HL-60 (cell line): ENCODE measurements around the gene APOBEC3H.

Experiments used
- GABPA ChIP-seq: IDR thresholded peaks from 2 replicates; pipeline ENCODE4 v1.6.1; 2012; ENCODE audit warnings: low read depth
- POLR2AphosphoS5 ChIP-seq: IDR thresholded peaks from 2 replicates; pipeline ENCODE4 v1.6.1; 2012; ENCODE audit warnings: low read depth
- SPI1 ChIP-seq: IDR thresholded peaks from 2 replicates; pipeline ENCODE4 v1.6.1; 2012; ENCODE audit warnings: low read depth, mild to moderate bottlenecking, borderline replicate concordance
- TF ChIP-seq, protein P1 (sequence below): IDR thresholded peaks from one replicate; pipeline ENCODE4 v1.5.1; 2011; ENCODE audit warnings: low read length, control low read depth, inconsistent platforms; ENCODE audit not compliant: insufficient read depth
- TF ChIP-seq, protein P2 (sequence below): IDR thresholded peaks from 2 replicates; pipeline ENCODE4 v1.6.1; 2012; ENCODE audit warnings: low read depth; ENCODE audit not compliant: insufficient replicate concordance

DNA sequence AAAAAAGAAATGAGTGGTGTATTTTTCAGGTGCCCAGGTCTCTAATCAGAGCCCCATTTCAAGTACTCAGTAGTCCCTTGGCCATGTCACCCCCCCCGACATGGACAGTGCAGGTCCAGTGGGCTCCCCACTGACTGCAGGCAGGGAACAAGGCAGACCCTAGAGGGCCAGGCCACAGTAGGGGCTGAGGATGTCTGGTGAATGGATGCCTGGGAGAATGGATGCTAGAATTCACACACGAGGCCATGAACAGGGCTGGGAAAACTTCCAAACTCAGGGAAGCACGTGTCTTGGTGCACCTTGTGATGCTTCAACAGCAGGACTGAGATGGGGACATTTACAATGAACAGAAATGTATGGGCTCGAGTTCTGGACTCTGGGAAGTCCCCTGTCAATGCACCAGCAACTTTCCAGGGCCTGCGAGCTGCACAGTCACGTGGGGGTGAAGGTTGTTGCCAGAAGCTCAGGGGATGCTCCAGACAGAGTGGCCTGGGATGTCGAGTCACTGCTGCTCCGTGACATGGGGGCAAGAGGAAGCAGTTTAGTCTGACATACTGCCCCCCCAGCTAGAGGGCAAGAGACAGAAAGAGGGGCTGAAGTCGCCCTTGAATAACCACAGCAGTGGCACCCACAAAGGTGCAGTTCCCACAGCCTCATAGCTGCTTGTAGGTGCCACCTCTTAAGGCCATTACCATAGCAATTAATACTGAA, 16.8 kb upstream of the APOBEC3H start:
- TF ChIP-seq, protein P1, sequence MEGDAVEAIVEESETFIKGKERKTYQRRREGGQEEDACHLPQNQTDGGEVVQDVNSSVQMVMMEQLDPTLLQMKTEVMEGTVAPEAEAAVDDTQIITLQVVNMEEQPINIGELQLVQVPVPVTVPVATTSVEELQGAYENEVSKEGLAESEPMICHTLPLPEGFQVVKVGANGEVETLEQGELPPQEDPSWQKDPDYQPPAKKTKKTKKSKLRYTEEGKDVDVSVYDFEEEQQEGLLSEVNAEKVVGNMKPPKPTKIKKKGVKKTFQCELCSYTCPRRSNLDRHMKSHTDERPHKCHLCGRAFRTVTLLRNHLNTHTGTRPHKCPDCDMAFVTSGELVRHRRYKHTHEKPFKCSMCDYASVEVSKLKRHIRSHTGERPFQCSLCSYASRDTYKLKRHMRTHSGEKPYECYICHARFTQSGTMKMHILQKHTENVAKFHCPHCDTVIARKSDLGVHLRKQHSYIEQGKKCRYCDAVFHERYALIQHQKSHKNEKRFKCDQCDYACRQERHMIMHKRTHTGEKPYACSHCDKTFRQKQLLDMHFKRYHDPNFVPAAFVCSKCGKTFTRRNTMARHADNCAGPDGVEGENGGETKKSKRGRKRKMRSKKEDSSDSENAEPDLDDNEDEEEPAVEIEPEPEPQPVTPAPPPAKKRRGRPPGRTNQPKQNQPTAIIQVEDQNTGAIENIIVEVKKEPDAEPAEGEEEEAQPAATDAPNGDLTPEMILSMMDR = no peak
- TF ChIP-seq POLR2AphosphoS5 (no peak), GABPA (no peak), SPI1 (no peak)
- TF ChIP-seq, protein P2, sequence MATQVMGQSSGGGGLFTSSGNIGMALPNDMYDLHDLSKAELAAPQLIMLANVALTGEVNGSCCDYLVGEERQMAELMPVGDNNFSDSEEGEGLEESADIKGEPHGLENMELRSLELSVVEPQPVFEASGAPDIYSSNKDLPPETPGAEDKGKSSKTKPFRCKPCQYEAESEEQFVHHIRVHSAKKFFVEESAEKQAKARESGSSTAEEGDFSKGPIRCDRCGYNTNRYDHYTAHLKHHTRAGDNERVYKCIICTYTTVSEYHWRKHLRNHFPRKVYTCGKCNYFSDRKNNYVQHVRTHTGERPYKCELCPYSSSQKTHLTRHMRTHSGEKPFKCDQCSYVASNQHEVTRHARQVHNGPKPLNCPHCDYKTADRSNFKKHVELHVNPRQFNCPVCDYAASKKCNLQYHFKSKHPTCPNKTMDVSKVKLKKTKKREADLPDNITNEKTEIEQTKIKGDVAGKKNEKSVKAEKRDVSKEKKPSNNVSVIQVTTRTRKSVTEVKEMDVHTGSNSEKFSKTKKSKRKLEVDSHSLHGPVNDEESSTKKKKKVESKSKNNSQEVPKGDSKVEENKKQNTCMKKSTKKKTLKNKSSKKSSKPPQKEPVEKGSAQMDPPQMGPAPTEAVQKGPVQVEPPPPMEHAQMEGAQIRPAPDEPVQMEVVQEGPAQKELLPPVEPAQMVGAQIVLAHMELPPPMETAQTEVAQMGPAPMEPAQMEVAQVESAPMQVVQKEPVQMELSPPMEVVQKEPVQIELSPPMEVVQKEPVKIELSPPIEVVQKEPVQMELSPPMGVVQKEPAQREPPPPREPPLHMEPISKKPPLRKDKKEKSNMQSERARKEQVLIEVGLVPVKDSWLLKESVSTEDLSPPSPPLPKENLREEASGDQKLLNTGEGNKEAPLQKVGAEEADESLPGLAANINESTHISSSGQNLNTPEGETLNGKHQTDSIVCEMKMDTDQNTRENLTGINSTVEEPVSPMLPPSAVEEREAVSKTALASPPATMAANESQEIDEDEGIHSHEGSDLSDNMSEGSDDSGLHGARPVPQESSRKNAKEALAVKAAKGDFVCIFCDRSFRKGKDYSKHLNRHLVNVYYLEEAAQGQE = no peak
